ENCODE data around the gene NPAS3.

NPAS3 gene

DNA sequence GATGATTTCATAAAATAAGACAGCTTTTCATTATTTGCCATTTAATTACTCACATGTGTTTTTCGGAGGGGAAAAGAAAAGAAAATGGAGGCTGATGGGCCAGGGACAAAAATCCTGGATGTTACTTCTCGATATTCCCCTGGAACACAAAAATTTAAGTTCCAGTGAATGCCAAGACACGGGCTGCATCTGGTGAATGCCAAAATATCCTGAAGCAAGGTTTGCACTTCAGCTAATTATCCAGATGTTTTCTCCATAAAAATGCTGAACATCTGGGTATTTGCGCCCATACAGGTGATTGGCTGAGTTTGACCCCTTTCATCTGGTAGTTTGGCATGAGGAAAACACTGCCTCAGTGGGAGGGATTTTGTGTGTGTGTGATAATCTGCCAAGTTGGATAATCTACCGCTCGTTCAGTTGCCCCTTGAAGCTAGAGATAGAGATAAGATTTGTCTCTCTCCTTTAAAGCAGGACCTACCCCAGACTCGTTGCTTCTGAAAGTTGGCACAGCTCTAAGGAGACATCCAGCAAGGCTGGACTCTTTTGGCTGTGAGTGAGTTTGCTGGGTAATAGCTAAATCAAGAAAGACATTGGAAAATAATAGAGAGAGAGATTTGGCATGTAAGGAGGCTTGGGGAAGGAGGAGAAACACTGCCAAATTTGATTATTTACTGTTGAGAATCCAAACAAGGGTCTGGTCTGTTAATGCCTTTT, 622.2 kb downstream of the NPAS3 start:
- no peak for DNase-seq (ENCODE audit: low spot score)

DNA sequence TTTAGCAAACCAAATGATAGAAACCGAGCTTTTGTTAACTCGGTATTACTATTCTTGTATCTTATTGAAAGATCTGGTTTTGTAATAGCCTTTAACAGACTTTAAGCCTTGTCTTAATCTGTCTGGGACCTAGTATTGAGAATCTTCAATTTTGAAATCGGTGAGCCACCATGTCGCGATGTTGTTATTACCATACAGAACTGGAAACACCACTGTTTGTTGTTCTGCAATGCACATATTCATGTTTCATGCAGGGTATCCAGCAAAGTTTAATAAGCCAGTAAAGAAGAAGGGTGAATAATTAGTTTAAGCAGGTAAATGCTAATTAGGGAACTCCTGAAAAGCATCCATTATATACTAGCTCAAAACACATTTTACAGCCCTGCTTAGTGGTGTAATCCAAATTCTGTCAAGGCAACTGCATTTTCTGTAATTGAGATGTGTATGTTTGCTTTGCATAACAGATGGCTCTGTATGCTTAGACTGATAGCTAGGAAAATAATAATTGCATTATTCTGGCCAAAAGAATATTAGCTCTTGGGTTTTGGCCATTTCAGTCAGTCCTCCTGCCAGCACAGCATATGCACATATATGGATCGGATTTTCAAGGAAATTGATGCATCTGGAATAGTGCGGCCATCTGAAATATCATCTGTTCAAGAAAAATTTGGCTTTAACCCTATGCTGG, 623.0 kb downstream of the NPAS3 start:
- no peak for DNase-seq (ENCODE audit: low spot score)

DNA sequence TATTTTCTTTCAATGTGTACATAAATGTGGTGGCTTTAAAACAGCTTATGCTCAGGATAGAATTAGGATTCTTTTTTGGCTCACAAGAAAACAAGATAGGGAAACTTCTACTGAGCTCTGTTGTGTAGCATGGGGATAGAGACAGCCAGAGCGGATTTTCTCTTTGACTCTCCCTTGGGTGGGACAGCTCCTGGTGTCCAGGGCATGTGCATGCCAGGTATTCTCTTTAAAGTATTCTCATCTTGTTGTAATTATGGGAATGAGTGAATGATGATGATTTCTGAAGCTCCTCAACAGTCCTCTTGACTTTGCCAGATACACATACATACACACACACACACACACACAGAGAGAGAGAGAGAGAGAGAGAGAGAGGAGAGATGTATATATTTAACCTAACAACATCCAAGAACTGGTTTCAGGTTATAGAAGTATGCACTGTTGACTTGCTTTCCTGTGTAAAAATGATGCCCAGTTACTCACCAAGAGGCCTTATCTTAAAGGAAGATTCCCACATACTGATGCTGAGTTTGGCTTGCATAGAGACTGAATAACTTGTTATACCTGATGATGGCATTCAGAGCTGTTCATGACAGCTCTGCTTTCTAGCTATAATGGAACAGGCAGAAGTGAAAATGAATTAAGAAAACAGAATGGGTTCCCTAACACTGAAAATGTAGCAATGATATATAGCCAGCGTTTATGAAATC, 624.7 kb downstream of the NPAS3 start:
- DNase-seq (ENCODE audit: low spot score) = no peak

DNA sequence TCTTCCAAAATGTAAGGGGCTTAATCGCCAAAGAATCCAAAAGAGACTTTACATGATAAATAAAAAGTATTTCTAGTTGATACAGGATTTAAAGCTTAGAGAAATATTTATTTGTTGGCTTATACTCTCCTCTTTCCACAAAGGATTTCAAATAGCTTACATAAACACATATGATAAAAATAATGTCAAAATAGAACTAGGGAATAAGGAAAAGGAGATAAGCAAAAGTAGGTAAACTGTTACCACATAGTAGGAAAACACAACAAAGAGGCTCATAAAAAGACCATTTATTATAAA, 625.2 kb downstream of the NPAS3 start:
- DNase-seq (ENCODE audit: low spot score) = no peak

DNA sequence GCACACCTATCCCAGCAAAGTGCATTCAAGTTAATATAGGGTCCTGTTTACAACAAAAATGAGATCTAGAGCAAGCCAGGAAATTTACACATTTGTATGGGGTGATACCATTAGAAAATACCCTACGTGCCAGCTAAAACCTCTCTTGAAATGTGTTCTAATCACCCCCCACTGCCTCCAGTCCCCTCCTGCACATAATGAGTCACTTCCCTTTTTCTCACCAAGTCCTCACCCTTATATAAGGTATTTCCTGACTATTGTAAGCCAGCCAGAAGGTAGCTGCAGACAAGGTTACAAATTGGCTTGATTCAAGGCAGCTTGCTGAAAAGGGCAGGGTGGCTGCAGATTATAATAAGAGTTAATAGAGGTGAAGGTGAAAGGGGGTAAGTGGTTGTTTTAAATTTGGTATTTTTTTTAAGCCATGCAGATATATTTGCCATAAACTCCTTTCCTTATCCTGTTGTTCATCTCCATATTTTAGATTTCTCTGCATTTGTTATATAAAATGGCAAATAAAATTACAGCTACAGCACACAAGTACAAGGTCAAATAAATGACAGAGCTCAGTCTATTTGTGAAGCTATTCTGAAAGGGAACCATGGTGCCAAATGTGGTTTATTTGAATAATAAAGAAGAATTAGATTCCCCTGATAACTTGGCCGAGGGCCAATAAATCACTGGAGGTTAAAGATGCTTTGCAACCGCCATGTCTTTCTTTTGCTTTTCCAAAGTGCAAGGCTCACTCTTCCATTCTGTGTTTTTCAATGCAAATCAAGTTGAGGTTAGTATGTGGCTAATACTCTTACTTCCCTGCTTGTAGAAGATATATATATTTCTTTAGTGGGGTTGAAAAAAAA, 626.3 kb downstream of the NPAS3 start:
- no peak for DNase-seq (ENCODE audit: low spot score)

DNA sequence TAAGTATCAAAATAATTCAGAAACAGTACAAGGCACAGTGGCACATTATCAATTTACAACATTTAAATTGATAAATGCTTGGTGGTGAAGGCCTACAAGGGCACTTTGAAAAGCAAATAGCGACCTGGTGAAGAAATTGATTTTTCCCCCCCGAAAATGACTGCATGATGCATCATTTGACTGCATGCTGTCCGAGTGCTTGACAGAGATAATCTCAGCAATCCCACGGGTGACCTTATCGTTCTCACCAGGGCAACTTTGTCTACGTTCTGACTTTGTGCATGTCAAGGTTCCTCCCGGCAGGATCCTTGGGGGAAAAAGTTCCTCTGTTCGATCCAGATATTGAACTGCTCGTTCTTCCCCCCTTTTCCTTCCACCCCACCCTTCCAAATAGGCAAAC, 627.4 kb downstream of the NPAS3 start:
- DNase-seq (ENCODE audit: low spot score) = no peak

DNA sequence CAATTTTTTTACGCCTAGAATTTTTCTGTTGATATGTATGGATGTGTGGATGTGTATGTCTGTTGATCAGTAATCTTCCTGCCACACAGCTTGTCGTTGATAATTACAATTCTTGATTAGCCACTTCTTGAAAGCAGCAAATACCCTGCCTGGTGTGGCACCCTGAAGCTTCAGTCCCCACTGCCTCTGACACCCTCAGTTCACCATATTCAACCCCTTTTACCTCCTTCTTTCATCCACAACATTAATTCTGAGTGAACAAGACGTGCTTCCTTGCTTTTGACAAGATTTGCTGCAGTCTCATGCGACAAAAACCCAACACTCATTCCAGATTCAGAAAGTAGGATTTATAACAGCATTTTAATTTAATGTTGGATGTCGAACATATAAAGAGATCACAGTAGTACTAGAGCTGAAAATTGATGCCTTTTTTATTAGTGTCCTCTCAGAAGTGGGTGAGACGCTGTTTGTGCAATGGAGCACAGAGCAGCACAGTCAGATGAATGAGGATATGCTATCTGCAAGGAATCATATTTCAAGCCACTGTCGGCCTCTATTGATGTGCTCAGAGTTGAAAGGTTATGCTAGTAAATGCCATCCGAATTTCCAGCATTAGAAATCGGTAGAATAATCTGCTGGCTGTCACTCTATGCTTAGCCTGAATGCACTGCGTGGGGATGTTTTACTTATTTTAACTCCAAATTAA, 628.5 kb downstream of the NPAS3 start:
- no peak for DNase-seq (ENCODE audit: low spot score)

DNA sequence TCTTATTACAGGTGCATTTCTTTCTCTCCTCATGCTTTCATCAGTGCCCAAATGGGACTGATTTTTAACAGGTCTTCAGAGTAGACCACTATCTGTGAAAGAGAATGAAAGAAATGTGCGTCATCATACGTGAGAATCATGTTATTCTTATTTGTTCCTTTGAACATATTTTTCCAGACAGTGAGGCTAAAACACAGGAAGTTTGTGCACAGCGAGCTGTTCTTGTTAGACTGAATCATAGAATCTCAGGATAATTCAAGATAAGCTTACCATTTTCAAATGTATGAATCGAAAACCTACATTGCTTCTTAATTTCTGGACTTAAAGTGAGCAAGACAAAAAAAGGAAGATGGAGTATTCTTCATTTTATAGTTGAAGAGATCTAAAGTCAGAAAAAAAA, 629.1 kb downstream of the NPAS3 start:
- DNase-seq (ENCODE audit: low spot score) = no peak

DNA sequence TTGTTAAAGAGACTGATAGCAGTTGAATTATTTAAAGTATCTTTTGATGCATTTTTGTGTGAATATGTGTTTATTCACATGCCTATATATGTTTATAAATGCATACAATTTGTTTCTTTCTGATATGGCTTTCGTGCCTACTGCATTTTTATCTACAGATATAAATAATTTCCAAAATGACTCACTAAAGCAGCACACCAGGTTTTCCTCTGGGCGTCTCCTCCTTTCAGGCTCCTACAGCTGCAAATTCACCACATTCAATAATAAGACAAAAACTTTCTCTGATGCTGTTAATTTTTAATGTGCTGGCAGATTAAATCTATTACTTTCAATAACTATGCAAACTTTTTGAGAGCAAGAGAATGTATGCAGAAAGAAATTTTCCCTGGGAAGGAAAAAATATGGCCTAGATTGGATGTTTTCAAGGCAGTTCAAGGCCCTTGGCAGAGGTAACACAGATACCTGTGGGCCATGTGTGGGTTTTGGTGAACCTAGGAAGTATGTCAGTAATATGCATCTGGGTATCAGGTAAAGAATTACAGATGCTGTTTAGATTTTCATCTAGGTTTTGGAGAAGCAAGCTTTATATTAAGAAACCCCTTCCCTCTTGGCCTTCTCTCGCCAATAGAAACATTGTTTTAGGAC, 630.4 kb downstream of the NPAS3 start:
- no peak for DNase-seq (ENCODE audit: low spot score)

DNA sequence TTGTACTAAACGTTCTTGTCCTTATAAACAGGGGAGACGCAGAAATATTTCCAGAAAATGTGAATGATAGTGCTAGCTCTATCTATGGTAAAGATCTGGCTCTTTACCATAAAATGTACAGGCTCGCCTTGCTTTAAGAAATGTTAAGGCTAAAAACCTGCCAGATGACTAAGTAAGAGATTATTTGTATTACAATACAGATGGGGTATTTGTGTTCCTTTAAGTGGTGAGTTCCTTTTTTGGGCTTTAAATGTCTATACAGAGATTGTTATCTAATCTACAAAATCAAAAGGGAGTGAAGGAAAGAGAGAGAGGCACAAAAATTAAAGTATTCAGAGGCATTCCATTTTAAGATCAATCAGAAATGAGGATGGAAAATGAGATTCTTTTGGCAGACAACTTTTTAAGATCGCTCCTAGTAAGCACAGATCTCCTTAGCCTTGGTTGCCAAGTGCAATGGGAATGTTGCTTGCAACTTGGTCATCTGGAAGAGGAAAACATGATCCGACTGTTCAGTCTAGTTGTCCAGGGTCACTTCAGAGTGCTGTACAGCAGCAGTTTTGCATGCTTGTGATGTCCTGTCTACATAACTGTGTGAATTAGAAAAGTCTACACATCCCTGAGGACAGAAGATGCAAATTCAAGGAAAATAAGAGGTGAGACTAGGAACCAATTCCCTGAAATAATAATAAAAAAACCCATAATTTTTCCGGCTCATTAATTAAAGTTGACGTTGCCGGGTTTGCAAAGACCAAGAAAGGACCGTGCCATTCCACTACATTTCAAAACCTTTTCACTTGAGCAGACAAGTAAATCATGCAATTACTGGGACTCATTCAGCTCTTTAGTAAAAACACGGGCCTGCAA, 631.4 kb downstream of the NPAS3 start:
- no peak for DNase-seq (ENCODE audit: low spot score)

DNA sequence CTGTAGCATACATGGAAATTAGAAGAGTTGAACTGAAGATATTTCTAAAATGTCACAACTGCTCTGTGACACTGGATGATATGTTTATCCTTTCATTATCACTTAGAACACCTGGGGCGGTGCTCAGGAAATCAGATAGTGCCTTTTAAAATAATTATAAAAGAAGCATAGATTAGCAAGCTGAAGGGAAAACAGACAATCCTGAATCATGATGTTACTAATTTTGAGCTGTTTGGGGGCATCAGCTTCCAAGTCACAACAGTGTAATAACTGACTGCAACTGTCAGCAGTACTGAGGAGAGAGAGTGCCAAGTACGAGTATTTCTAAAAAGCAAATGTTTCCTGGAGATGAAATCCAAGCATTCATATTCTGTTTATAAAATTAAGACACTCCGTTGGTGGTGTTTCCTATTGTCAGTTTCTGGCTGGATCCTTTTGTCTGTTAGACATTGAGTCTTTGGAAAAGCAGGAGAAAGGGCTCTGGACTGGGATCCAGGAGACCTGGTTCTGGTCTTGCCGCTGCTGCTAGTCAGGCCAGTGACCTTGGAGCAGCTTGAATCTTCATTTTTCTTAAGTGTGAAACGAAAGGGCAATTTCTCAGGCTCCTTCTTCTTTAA, 632.1 kb downstream of the NPAS3 start:
- DNase-seq (ENCODE audit: low spot score) = no peak

DNA sequence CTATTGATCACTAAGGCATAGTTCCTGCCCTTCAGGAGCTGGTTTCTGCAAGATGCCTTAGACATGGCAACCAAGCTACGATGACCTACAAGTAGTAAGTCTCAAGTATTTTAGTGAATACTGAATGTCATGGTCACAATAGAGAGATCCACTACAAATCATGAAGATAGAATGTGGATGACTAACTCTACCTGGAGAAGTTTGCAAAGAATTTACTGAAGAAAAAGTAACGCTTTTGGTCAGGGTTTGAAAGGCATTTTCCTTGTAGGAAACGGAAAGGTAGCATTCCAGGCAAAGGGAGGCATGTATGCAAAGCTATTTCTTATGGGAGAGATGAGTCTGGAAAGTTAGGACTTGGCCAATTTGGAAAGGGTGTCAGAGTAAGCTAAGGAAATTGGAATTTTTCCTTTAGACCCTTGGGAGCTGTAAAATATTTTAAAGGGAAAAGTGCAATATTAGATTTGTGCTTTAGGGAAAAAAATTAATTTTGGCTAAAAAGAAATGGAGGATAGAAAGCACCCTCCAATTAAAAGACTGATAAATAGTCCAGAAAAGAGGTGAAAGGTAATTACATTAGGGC, 634.7 kb downstream of the NPAS3 start:
- no peak for DNase-seq (ENCODE audit: low spot score)

DNA sequence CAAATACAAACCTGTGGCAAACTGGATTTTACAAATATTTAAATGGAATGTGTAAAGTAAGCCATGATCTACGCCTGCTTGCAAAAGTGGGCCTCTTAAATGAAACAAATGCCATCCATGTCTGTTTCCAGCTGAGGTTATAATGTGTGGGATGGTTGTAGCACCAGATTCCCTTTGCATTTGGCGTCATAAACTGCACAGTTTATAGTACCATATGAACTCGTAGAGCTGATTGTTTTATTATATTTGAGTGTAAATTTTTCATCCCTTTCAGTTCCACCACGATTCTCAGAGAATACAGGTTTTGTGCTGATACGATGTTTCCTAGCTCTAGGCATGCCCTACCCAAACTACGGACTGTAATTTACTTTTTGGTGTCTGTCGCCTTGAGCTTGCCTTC, 637.3 kb downstream of the NPAS3 start:
- DNase-seq (ENCODE audit: low spot score) = no peak

DNA sequence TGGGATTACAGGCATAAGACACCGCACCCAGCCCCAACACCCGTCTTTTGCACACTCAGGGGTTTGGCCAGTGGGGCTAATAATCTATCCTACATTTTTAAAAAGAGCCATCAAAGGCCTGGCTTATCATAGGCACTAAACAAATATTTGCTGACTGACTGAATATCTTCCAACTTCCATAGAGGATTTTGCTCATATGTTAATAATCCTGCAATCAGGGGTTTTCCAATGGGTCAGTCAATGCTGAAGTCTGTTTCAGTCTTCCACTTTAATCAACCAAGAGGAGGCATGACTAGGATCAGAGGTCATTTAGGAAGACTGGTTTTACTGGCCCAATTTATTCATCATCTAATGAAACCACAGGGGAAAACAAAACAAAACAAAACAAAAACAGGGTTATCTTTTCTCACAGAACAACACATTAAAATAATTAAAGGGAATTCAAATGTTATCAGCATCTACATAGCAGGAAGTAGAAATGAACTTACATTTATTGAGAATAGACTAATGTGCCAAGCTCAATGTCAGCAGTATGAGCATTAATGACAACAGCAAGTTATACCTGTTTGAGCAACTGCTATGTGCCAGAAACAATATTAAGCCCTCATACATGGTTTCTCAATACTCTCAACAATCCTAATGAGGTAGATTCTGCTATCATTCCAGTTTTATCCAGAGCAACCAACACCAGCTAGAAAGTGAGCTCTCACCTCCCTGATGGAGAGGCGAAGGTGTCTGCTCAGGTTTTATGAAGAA, 640.0 kb downstream of the NPAS3 start:
- DNase-seq (ENCODE audit: low spot score) = no peak

DNA sequence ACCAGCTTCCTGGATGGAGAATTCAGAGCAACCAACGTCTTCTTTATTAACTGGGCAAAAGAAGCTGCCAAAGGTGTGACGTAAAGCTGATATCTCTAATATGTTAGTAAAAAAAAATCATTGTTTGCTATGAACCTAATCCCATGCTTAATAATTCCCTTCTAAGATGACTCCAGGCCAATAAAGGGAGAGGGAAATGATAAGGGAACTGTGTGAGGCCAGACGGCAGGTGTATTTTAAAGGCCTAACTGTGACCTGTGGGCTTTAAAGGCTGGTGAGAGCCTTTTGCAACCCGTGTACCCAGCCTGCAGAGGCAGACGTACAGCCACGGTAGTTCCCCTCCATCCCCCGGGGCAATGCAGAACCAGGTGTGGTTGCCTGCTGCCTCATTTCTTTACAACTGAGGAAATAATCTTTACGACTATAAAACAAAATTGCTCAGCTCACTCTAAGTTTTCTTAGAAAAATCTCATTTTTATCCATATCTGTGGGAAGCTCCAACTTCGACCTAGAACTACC, 641.6 kb downstream of the NPAS3 start:
- no peak for DNase-seq (ENCODE audit: low spot score)

DNA sequence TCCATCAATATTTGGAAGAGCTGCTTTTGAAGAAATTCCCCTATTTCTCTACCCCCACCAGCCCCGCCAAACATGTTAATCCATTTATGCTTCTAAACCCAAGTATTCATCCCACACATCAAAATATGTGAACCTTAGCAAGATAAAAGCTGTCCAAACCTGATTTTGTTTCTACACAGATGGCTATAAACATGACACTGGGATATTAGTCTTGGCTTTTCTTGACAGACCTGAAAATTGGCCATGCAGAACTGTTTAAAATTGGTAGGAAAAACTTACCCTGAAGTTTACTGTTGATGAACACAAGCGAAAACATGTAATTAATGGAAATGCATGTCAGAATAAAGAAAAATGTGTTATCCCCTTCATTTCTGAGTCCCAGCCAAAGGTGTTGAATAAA, 642.2 kb downstream of the NPAS3 start:
- DNase-seq (ENCODE audit: low spot score) = no peak

DNA sequence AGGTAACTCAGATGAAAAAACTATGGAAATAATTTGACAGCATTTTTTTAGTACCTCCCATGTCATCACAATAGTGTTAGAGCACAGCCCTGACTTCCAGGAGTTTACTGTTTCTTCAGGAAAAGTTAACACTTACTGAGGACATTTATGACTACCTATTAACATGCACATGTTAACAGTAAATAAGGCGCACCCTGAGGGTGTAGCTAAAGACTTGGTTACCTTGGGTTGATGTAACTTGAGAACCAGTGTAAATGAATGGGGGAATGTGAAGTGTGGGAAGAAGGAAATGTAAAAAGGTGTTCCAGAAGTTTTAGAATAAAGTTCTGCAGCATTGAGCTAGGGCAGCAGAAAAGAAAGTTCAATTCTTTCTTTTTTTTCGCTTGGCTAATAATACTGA, 646.0 kb downstream of the NPAS3 start:
- no peak for DNase-seq (ENCODE audit: low spot score)

DNA sequence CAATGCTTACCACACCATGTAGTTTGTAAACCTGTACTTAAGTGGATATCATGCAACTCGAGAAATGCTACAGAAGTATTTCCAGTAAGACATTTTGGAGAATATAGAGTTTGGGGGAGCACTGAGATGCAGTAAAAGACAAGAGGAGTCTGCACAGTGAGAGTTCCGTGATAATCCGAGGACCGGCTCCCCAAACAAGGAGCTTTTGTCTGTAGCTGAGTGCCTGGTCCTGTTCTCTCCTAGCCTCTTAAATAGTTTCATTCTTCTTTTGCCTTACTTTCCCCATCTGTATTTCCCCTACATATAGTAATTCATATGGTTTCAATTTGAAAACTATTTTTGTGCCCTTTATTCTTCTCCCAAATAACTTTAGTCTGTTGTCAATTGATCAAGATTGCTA, 648.1 kb downstream of the NPAS3 start:
- DNase-seq (ENCODE audit: low spot score) = no peak

DNA sequence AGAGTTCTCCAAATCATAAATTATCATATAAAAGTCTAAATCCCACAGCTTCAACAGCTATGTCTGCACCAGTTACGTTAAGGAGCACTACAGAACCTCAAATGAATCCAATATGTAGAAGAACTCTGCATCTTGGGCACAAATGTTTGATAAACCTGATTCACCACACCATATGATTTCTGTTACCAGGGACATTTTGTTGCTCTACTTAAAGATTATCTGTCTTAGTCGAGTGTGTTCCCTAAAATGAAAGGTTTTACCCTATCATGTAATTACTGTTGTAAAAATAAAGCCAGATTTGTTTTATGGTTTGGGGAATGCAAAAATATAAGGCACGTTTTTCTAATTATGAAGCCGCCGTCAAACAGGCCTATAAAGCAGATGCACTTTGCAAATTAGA, 649.1 kb downstream of the NPAS3 start:
- DNase-seq (ENCODE audit: low spot score) = no peak
